Astrocyte of the hippocampus (primary cell): ENCODE results near the gene ADARB2.
"Not testable (repeated sequence)": the region's sequence is repeated elsewhere in the genome, so short reads cannot be mapped to it uniquely, and the experiment has no call there.

Experiments
- DNase-seq: peaks from one replicate; pipeline ENCODE4 v3.0.0; 2011; ENCODE audit warnings: low read depth, low spot score

ADARB2 gene

DNA sequence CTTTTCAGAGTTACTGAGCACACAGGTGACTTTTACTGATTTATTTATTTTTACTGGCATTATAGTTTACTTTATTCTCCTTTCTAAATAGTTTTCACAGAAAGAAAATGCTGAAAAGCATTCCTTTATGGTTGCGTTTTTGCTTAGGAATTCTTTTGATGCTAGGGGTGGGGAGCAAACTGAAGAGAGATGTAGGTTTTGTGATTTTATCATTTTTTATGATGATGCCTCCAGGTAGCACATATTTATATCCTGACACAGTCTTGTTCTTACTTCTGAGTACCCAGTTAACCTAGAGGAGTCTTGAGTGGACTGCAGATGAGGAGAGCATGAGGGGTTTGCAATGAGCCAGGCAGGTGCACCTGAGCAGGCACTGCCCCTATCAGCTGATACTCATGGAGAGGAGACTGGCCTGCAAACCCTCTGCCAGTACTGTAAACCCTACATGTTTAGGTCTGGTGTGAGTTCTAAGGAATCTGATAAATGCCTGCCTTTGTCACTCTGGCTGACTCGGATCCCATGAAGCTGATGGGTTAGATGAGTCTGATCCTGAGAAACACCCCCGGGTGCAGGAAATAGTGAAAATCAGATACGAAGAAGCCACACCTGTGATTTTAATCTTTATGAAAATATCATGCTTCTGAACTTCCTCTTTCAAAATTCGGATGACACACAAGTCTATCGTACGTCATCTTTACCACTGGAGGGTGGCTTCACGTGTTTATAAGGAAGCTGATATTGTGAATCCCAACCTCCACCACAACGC, 378.3 kb downstream of the ADARB2 start:
- no peak for DNase-seq

DNA sequence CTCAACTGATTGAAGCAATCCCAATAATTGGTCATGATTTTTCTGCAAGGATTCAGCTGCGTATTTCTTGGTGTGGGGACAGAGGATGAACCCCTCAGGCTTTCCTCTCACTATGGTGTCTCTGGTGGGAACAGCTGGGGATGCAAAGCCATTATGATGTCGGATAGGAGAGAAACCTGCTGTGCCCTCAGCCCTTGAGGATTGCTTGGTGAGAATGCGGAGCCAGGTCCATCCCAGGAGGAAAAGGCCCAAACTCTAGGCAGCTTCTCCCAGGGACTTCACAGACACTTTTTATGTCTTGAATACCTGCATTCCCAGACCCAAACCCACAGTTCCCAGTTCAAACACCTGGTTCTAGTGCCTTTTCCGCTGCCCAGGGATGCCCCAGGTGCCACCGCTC, 379.2 kb downstream of the ADARB2 start:
- no peak for DNase-seq

DNA sequence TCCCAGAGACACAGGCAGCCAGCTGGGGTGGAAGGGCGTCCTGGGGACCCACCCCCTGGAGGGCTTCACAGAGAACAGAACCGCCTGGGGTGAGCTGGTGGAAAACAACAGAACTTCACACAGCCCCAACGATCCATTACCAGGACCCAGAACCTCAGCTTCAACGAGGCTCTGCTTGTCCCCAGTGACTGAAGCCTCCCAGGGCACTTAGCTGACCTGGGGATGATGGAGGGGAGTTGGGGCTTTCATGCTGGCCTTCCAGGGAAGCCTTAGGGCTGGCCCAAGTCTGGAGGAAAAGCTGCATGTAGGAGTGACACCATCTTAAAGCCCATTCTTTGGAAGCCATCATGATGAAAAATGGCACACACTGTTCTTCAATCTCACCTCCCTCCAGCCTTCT, 381.0 kb downstream of the ADARB2 start:
- no peak for DNase-seq

DNA sequence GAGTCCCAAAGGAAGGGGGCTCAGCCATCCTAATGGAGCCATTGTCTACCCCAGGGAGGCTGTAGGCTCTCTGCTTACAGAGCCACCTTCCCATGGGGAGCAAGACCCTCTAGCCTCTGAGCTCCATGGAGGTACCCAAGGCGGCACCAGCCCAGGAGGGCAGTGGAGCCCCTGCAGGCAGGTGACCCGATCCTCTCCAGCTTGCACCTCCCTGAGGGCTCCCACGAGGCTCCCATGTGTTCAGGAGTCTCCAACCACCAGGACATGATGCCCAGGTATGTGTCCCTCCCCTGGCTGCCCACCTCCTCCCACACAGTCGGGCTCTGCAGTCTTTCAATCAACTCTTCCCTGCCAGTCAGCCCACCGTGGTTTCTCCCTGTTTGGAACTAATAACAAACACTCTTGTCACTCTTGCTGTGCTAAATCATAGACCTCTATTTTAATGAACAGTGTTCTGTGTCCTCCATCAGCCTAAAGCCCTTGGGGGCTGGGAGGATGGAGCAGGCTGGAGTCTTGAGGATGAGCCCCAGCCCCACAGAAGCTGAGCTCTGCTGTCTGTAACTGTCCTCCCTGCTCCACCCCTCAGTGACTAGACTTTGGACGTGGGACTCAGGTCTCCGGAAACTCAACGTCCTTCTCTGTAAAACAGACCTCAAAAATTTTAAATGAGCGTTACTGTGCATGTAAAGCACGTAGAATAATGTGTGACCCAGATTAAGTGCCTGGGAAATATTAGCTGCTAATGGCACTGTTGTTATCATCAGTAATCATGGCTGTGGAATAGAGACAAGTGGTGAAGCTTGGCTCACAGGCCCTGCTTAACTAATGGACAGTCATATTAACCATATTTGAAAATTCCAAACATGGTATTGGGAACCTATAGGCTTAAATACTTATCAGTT, 382.3 kb downstream of the ADARB2 start:
- no peak for DNase-seq

DNA sequence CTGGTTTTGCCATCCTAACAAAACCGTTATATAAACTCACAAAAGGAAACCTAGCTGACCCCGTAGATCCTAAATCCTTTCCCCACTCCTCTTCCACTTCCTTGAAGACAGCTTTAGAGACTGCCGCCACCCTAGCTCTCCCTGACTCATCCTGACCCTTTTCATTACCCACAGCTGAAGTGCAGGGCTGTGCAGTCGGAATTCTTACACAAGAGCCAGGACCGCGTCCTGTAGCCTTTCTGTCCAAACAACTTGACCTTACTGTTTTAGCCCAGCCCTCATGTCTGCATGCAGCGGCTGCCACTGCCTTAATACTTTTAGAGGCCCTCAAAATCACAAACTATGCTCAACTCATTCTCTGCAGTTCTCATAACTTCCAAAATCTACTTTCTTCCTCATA, 385.0 kb downstream of the ADARB2 start:
- not testable (repeated sequence) for DNase-seq

DNA sequence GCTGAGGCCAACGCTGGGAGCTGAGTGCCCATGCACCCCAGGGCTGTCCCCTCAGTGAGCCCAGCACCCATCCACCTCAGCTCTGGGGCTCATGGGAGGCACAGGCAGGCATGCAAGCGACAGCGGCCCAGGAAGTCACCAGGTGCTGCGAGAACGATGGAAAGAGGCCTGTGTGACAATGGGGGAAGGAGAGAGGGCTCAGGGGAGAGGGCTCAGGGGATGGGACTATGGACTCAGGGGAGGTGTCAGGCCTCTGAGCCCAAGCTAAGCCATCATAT, 388.6 kb downstream of the ADARB2 start:
- no peak for DNase-seq

DNA sequence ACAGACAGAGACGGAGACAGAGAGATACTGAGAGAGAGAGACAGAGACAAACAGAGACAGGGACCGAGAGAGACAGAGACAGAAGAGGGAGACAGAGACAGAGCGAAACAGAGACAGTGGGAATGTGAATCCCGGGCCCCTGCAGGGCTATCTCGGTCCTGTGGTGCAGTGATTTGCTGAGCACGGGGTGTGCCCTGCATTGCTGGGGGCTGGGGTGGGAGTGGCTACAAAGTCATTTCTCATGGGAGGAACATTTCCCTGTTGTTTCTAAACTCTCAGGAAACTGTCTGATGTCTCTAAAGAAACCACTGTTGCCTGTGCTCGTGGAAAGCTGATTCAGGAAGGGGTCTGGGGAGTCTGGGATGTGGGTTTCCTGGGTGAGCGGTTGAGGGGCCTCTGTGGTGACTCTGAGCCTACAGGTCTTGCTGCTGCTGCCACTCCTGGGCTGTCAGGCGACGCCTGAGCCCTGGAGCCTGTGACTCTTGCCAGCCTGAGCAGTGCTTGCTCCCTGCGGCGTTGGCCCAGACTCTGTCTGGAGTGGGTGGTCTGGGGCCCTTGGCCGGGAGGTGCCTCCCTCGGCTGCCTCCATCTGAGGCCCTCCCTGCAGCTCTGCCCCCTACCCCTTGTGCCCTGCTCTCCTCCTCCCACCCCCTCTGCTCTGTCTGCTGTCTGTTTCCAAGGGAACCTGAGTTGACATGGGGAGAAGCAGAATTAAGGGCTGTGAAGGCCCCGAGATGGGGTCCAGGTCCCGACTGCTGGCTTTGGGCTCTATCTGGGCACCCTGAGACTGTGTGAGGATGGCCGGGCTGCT, 389.2 kb downstream of the ADARB2 start:
- no peak for DNase-seq

DNA sequence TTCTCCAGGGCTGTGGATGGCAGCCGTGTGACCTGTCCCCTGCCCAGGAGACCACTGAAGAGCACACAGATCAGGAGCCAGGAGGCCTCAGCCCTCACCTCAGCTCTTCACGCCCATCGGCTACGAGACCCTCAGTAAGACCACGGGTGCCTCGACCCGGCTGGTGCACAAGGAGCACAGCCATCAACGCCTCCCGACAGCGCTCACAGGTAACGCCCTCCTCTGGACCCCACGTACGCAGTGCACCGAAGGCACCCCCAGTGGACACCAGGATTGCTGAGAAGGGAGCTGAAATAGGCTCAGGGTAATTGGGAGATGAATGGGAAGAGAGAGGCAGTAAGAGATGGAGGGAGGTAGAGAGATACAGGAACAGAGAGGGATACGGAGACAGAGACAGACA, 389.8 kb downstream of the ADARB2 start:
- no peak for DNase-seq

DNA sequence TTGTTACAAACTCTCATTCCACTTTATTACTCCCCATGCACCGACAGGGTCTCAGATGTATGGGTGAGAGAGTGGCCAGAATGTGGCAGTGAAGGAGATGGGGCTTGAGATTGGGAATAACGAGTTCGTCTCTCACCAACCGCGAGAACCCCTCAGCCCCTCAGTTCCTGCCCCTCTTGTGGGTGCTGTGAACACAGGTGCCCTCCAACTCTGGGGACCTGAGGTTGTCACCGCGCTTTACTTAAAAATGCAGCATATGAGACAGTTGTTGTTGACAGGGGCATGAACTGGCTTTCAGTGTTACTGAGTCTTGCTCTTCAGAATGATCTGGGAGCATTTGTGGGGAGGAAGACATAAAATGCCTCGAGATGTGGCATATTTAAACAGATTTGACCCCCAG, 391.1 kb downstream of the ADARB2 start:
- no peak for DNase-seq

DNA sequence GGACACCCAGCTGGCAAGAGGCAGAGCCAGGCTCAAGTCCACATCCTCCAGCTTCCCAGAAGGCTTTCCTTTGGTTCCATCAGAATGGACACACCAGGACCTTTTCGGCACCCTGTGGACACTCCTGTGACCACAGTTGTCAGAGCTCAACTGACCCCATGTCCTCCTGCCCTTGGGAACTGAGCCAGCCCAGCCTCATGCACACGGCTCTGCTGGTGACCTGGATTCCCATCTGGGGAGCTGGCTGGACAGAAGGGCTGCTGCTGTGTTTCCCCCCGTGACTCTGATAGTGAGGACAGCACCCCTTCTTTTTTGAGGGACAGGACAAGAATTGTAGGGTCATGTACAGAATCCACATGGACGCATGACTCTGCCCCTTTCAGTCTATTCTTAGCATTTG, 392.0 kb downstream of the ADARB2 start:
- no peak for DNase-seq

DNA sequence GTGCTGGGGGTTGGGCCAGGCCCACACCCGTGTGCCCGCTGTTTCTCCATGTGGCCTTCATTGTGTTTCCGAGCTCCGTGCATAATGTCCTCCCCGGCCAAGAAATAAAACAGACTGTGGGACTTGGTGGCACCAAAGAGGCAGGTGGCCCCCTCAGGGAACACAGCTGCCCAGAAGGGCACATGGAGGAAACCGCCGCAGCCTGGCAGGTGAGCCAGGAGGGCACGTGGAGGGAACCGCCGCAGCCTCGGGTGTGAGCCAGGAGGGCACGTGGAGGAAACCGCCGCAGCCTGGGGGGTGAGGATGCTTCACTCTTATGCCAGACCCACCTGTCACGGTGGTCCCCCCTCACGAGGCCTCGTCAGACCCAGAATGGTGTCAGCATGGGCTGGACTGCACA, 392.5 kb downstream of the ADARB2 start:
- DNase-seq = no peak

DNA sequence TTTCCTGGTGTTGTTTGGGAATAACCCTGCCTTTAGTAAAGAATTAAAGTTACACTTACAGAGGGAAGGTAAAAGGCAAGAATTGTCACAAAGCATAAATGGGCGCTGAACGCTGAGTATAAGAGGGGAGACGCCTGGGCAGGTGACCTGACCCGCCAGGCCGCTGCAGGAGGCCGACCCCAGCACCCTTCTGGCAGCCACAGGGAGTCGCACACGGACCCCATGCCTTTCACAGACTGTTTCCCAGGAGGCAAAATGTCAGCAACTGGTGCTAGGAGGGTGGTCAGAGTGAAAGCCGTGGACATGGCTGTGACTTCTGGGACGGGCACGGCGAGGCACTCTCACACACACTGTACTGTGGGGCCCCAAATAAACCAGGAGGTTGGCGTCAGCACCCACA, 392.9 kb downstream of the ADARB2 start:
- DNase-seq = no peak

DNA sequence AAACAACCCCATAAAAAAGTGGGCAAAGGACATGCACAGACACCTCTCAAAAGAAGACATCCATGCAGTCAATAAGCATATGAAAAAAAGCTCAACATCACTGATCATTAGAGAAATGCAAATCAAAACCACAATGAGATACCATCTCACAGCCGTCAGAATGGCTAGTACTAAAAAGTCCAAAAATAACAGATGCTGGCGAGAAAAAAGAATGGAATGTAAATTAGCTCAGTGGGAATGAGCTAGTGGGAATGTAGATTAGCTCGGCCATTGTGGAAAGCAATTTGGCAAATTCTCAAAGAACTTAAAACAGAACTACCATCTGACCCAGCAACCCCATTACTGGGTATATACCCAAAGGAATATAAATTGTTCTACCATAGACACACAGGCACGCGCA, 394.1 kb downstream of the ADARB2 start:
- DNase-seq = peak; percentile 20

DNA sequence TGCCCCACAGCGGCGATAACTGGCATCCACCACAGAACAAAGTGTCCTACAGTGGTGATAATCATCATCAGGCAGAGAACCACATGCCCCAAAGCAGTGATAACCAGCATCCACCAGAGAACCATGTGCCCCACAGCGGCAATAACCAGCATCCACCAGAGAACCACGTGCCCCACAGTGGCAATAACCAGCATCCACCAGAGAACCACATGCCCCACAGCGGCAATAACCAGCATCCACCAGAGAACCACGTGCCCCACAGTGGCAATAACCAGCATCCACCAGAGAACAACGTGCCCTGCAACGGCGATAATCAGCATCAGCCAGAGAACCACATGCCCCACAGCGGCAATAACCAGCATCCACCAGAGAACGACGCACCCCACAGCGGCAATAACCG, 396.3 kb downstream of the ADARB2 start:
- not testable (repeated sequence) for DNase-seq

DNA sequence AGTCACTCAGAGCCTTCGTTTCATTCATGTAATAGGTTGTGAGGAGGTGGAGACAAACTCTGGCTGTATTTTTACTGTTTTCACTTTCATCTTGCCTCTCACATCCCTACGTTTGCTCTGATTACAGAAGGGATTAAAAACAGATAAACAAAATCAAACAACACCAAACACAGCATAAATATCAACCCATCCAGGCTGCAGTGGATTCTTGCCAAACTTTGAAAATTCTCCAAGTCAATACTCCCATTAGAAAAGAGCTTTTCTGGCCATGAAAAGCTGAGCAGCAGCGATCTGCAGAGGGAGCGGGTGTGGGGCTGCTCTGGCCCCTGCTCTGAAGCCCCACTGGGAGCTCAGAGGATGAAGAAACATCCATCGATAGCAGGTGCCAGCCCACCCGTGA, 397.9 kb downstream of the ADARB2 start:
- no peak for DNase-seq

DNA sequence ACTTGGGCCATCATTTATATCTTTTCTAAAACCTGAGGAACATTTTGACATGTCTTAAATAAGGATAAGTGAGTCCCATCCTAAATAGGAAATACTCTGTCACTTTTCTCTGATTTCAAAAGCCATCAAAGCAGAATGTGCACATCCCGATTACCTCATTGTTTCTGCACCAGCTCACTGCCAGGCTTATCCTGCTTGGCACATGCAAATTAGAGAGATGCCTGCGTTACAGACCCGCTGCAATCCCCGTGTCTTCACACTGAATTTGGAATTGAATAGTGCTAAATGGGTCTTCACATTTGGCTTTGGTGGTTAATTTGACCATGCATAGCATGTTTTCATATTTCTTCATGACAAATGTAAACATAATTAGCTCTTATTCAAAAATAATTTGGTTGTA, 401.7 kb downstream of the ADARB2 start:
- no peak for DNase-seq

DNA sequence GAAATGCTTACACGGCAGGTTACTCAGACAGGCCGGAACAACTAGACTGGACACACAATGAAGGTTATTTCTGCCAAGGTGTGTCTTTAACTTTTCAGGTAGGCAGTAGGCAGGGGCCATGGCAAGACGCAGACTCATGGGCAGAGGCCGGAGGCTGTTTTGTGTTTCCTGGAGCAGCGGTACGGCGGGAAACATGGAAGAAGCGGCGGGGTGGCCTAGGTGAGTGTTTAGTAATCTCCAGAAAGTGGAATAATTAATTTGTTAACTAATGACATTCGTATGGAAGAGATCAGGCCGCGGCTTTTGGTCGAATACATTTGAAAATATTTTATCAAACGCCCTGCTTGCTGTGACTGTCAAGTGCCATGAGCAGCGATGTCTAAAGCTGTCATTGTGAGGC, 403.3 kb downstream of the ADARB2 start:
- no peak for DNase-seq

DNA sequence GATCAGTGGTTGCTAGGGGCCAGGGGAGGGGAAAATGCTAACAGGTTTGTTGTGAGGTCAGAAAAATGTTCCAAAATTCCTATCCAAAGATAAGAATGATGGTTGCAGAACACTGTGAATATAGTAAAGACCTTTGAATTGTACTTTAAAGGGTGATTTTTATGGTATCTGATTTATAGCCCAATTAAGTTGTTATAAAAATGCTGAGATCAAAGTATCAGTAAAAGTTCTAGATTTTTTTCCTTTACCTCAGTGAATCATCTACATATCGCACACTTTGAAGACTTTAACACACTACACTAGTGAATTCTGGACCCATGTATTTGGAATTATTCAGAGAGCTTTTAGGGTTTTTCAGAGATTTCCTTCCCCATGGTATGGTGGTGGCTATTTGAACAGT, 405.8 kb downstream of the ADARB2 start:
- DNase-seq = no peak

DNA sequence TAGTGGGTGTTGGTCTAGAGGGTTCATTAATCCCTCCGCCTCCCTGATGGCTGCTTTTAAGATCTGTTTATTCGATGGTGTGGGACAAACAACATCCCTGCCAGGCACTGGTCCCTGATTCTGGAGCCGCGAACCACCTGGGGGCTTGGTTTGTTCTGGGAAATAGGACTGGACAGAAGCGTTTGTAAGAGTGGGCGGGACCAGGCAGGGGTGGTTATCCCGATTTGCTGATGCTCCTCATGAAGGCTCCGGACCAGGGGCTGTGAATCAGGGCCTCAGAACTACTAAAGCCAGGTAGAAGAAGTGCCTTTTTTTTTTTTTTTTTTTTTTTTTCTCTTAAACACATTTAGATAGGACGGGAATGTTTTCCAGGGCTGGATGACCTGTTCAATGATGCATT, 407.7 kb downstream of the ADARB2 start:
- DNase-seq = no peak

DNA sequence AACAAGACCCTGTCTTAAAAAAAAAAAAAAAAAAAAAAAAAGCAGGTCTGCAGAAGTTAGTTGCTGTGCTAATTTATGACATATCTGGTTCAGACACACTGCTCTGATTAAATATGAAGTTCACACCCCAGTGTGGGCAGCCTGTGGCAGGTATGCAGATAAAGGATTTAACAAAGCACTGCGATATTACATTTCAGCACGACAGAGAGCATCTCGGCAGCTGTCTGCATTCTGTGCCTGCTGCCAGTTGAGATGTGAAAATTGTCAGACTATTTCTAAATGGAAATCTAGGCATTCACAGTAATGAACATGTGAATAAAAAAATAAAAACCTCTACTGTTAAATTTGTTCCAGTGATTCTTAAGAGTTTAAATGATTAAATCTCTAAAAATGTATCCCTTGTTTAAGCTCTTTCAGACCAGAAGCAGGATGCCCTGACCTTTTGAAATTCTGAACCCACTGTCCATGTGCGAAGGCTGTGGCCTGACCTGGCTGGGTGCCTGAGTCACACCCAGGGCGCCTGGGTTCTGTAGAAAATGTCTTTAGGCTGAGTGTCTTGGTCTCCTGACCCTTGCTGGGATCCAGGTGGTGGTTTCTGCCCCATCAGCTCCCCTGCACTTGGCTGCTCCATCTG, 408.2 kb downstream of the ADARB2 start:
- DNase-seq = no peak

DNA sequence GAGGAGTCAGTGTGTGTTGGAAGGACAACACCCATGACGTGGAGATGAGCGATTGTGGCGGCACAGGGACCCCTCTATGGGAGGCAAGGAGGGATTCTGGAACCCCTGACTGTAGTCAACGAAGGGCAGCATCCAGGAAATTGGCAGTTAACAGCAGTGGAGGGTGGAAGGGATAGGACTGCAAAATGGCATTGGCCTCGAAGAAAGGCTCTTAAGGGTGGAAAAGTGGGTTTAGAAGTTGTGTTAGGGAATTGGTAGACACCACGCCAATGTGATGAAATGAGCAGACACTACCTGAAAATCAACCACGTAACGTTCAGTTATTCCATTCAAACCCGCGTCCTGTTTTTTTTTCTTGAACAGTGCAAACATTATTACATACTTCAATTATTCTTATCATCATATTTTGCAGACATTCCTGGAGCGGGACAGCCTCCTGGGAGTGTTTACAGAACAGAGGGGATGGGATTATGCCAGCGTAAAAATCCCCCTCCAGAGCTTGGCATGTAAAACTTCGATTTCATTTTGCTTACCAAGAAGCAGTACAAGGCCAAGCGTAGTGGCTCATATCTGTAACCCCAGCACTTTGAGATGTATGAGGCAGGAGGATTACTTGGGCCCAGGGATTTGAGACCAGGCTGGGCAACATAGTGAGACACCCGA, 409.0 kb downstream of the ADARB2 start:
- no peak for DNase-seq
